Adrenal gland (tissue), 12 donors: Measurements from ENCODE around the gene PPP3R2. TPM values are rescaled to one million over a fixed set of nuclear protein-coding genes. Genes with fewer than 3 reads are reported as not detected.

Source experiments
- DNase-seq, 7 donors: peaks; one replicate each; pipeline ENCODE4 v3.0.0-alpha.2; 2019 to 2020
- H3K27ac ChIP-seq, 5 donors: fragments of 200-600 bp; sonication (generic) in 4 of 5; 1 replicate in 3 of 5; 2 replicates in 2 of 5; pipeline versions ENCODE4 v1.5.1 to v1.8.0; 2016 to 2020; ENCODE audit warnings: mild to moderate bottlenecking in 1 of 5
- H3K27me3 ChIP-seq: fragments of 200-600 bp; 2 replicates; pipeline ENCODE4 v1.8.0; 2021
- H3K36me3 ChIP-seq, 2 donors: fragments of 200-600 bp; replicated peaks in 1 of 2; 1 replicate in 1 of 2; 2 replicates in 1 of 2; pipeline versions ENCODE4 v1.5.1 to v1.8.0; 2018 to 2022
- H3K4me1 ChIP-seq, 2 donors: fragments of 200-600 bp; replicated peaks in 1 of 2; 1 replicate in 1 of 2; 2 replicates in 1 of 2; pipeline versions ENCODE4 v1.5.1 to v1.8.0; 2018 to 2021
- H3K4me3 ChIP-seq, 4 donors: fragments of 200-600 bp; sonication (generic) in 3 of 4; one replicate each; pipeline ENCODE4 v1.5.1; 2016 to 2018
- H3K9me3 ChIP-seq, 3 donors: fragments of 200-600 bp; sonication (generic) in 1 of 3; replicated peaks in 1 of 3; 1 replicate in 2 of 3; 2 replicates in 1 of 3; pipeline versions ENCODE4 v1.5.1 to v1.8.0; 2016 to 2021
- CTCF ChIP-seq, 6 experiments: fragments of 450-650 bp in 4 of 6; fragments of 200-600 bp in 2 of 6; sonication (generic) in 1 of 6; IDR thresholded peaks; 1 replicate in 5 of 6; 2 replicates in 1 of 6; pipeline versions ENCODE4 v1.5.1 to v1.8.0; 2016 to 2021; ENCODE audit warnings: antibody characterized with exemption in 6 of 6, mild to moderate bottlenecking in 2 of 6, moderate library complexity in 1 of 6
- POLR2A ChIP-seq, 2 donors: fragments of 450-650 bp; IDR thresholded peaks; one replicate each; pipeline ENCODE4 v1.6.1; 2017; ENCODE audit warnings: antibody characterized with exemption in 2 of 2, mild to moderate bottlenecking in 2 of 2, moderate library complexity in 1 of 2
- WGBS, 4 donors: extraction: QIAGEN DNeasy Blood & Tissue Kit in 2 of 4; methylation state at CpG; one replicate each; pipeline versions ENCODE4 v1.1.5 to v1.1.7; 2013 to 2017; 5-methylcytosine and 5-hydroxymethylcytosine counted together
- intact Hi-C, 2 donors: fragments of 100-400 bp; cut with DNase I; formaldehyde crosslinking; loops; one replicate each; pipeline versions ENCODE4 v1.14.1 to v1.15.0; 2022 to 2023
- polyA plus RNA-seq, 3 donors: library from polyadenylated mRNA; stranded (reverse); fragments of 200-250 nt in 2 of 3; fragments of 350-450 nt in 1 of 3; fragmentation: Illumina TruSeq in 1 of 3; extraction: RNeasy Lipid Tissue Mini Kit (QIAGEN cat#74804) in 1 of 3; gene quantifications; one replicate each; pipeline ENCODE4 v1.2.3, GENCODE V29; 2013 to 2014
- total RNA-seq, 9 donors: library from RNA; depleted of rRNA in 4 of 9; stranded (reverse); fragments of >200 nt in 4 of 9; fragments of 120-200 nt in 1 of 9; fragmentation: NEBNext Ultra II Directional in 1 of 9; extraction: Animal tissue kit (Norgen Biotek cat#: 25700) in 1 of 9; gene quantifications; one replicate each; pipeline versions ENCODE4 v1.1.0 to v1.2.4, GENCODE V29; 2013 to 2023
- donor health status: healthy with polysubstance abuse.
- donor health status: Bipolar disorder and iron deficiency.
- donor health status: DM: yes; HTN: yes; CAD: no.
- donor health status: DM: no; HTN: no; CAD: no.
- donor health status: DM: no; HTN: no; CAD: no.
- donor health status: DM: yes; HTN: yes; CAD: no.

The PPP3R2 gene
- total and polyA plus RNA-seq, 12 donors: 0.06 TPM; not detected in 11

DNA sequence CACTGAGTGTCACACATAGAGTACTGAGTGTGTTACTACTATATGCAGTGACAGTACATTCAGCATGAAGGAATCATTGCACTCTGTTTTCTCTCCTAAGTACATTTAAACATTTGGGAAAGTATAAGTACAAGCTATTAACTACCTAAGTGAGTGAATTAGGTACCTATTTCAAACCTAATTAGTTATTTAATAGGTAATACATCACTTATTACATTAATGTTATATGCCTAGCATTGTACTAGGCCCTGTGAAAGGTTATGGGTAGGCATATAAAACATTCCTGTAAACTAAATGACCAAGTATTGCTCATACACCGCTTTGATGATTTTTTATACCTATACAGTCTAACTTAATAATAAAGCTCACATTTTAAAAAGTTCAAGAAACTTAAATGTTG is 25.7 kb upstream of the PPP3R2 start:
- DNase-seq: no peak
- TF ChIP-seq CTCF (IDR thresholded peaks at IDR 0.05): no peak
- TF ChIP-seq POLR2A (IDR thresholded peaks at IDR 0.05): no peak
- Histone ChIP-seq H3K36me3 (no peaks in the 10 kb centered on the region), H3K4me1 (no peaks in the 10 kb centered on the region), H3K27me3 (no peaks in the 10 kb centered on the region), H3K4me3 (no peak overlapping the region), H3K9me3 (no peaks in the 10 kb centered on the region), H3K27ac (no peak overlapping the region)
- intact Hi-C loops: no loop called here
- 87 to 94% (median 90%) methylated on average over 1 of the region's 1 CpG for WGBS, 4 donors

GRCh38 chr9:101618698-101619097 is 23.9 kb upstream of the PPP3R2 start:
- Histone ChIP-seq H3K4me1 (no peaks in the 10 kb centered on the region), H3K36me3 (no peaks in the 10 kb centered on the region), H3K4me3 (no peak overlapping the region), H3K9me3 (no peaks in the 10 kb centered on the region), H3K27ac (no peak overlapping the region), H3K27me3 (no peaks in the 10 kb centered on the region)
- intact Hi-C loops: no loop called here
- no peak for DNase-seq
- TF ChIP-seq CTCF (IDR thresholded peaks at IDR 0.05) (no peak), POLR2A (IDR thresholded peaks at IDR 0.05) (no peak)

- H3K4me3 ChIP-seq: no peak overlapping the region
- H3K27ac ChIP-seq: no peak overlapping the region
- no peaks in the 10 kb centered on the region for H3K36me3 ChIP-seq
- intact Hi-C loops: no loop called here
- H3K4me1 ChIP-seq: no peaks in the 10 kb centered on the region
- no peaks in the 10 kb centered on the region for H3K27me3 ChIP-seq
- no peaks in the 10 kb centered on the region for H3K9me3 ChIP-seq
- no peak for DNase-seq
- 73 to 80% (median 77%) methylated on average over 3 of the region's 3 CpGs for WGBS, 4 donors
- no peak for TF ChIP-seq POLR2A (IDR thresholded peaks at IDR 0.05)
- no peak for TF ChIP-seq CTCF (IDR thresholded peaks at IDR 0.05)
Observed at GRCh38 chr9:101605547-101605946, 10.8 kb upstream of the PPP3R2 start.

DNA sequence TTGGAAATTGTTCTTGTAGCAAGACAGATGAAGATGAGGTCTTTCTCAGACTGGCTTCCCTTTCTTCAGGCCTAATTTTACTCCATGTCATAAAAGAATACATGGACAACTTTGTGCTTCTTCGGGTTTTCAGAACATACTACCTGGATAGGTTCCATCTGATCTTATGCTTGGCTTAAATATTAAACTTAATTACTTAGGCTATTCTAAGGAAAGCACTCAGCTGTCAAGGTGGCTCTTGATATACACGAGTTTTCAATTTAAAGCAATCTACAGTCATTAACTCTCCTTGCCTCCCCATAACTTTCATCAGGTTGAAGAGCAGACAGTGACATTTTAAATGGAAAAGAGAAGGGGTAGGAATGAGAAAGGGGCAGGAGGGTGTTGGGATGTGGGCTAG is 9.5 kb upstream of the PPP3R2 start:
- no peak overlapping the region for H3K4me3 ChIP-seq
- H3K9me3 ChIP-seq: no peaks in the 10 kb centered on the region
- WGBS, 4 donors: 60 to 69% (median 62%) methylated on average over 2 of the region's 2 CpGs
- no peak for DNase-seq
- intact Hi-C loops: no loop called here
- no peak for TF ChIP-seq POLR2A (IDR thresholded peaks at IDR 0.05)
- TF ChIP-seq CTCF (IDR thresholded peaks at IDR 0.05): no peak
- H3K27me3 ChIP-seq: no peaks in the 10 kb centered on the region
- no peaks in the 10 kb centered on the region for H3K4me1 ChIP-seq
- H3K36me3 ChIP-seq: no peaks in the 10 kb centered on the region
- no peak overlapping the region for H3K27ac ChIP-seq
